Measurements from ENCODE around the gene TNK1. TPM values are rescaled to one million over a fixed set of nuclear protein-coding genes. Genes with fewer than 3 reads are reported as not detected.

Gene TNK1
- total and polyA plus RNA-seq, 2 donors from 2014 or later, result 7.6 to 9.3 TPM

- H3K4me1 ChIP-seq (ENCODE audit: control insufficient read depth in 2 of 3, insufficient read depth in 2 of 3, low read depth in 1 of 3, low read length in 3 of 3), result peaks cover 0 to 17% (median 10%) of the 10 kb centered on the region in 3 donors
- FAIRE-seq (no peak), DNase-seq (peak in 1 of 5 donors; percentile 49)
- H3K9me3 ChIP-seq (ENCODE audit: control insufficient read depth in 2 of 3, insufficient read depth in 1 of 3, low read length in 3 of 3), result no peaks in the 10 kb centered on the region
- peak overlapping the region in 2 of 3 donors; percentile 71 to 75 for H3K4me3 ChIP-seq (ENCODE audit: low read length in 3 of 3)
- peak overlapping the region in 2 of 3 donors; percentile 2 to 48 for H3K9ac ChIP-seq (ENCODE audit: low read length in 3 of 3)
- TF ChIP-seq CTCF (IDR thresholded peaks at IDR 0.05; ENCODE audit: borderline replicate concordance, extremely low read depth, insufficient read depth), result no peak
- peak overlapping the region in 1 of 2 donors; percentile 49 for H3K27ac ChIP-seq (ENCODE audit: low read depth in 2 of 2, low read length in 2 of 2)
- no peaks in the 10 kb centered on the region for H3K36me3 ChIP-seq (ENCODE audit: control insufficient read depth in 2 of 3, insufficient read depth in 3 of 3, low read length in 3 of 3)
- peaks cover 5% of the 10 kb centered on the region for H3K27me3 ChIP-seq (ENCODE audit: control insufficient read depth, insufficient read depth, low read length)
- intact Hi-C loops (cut with DNase I), result no loop called here
These were observed 568 bp upstream of the TNK1 start for GRCh38 chr17:7380321-7380720.

GRCh38 chr17:7382901-7383300 is 2.0 kb downstream of the TNK1 start:
- DNase-seq (no peak), FAIRE-seq (no peak)
- Histone ChIP-seq H3K27me3 (ENCODE audit: control insufficient read depth, insufficient read depth, low read length) (peaks cover 5% of the 10 kb centered on the region), H3K27ac (ENCODE audit: low read depth in 2 of 2, low read length in 2 of 2) (no peak overlapping the region), H3K36me3 (ENCODE audit: control insufficient read depth in 2 of 3, insufficient read depth in 3 of 3, low read length in 3 of 3) (no peaks in the 10 kb centered on the region), H3K4me3 (ENCODE audit: low read length in 3 of 3) (no peak overlapping the region), H3K4me1 (ENCODE audit: control insufficient read depth in 2 of 3, insufficient read depth in 2 of 3, low read depth in 1 of 3, low read length in 3 of 3) (peaks cover 0 to 17% (median 10%) of the 10 kb centered on the region in 3 donors), H3K9me3 (ENCODE audit: control insufficient read depth in 2 of 3, insufficient read depth in 1 of 3, low read length in 3 of 3) (no peaks in the 10 kb centered on the region), H3K9ac (ENCODE audit: low read length in 3 of 3) (no peak overlapping the region)
- TF ChIP-seq CTCF (IDR thresholded peaks at IDR 0.05; ENCODE audit: borderline replicate concordance, extremely low read depth, insufficient read depth), result no peak
- intact Hi-C loops (cut with DNase I), result no loop called here

GRCh38 chr17:7383371-7383741 is 2.5 kb downstream of the TNK1 start:
- Histone ChIP-seq H3K4me3 (ENCODE audit: low read length in 3 of 3) (peak overlapping the region in 1 of 3 donors; percentile 41), H3K36me3 (ENCODE audit: control insufficient read depth in 2 of 3, insufficient read depth in 3 of 3, low read length in 3 of 3) (no peaks in the 10 kb centered on the region), H3K27me3 (ENCODE audit: control insufficient read depth, insufficient read depth, low read length) (peaks cover 5% of the 10 kb centered on the region), H3K9me3 (ENCODE audit: control insufficient read depth in 2 of 3, insufficient read depth in 1 of 3, low read length in 3 of 3) (no peaks in the 10 kb centered on the region), H3K4me1 (ENCODE audit: control insufficient read depth in 2 of 3, insufficient read depth in 2 of 3, low read depth in 1 of 3, low read length in 3 of 3) (peaks cover 0 to 17% (median 10%) of the 10 kb centered on the region in 3 donors), H3K27ac (ENCODE audit: low read depth in 2 of 2, low read length in 2 of 2) (no peak overlapping the region), H3K9ac (ENCODE audit: low read length in 3 of 3) (no peak overlapping the region)
- DNase-seq (no peak), FAIRE-seq (no peak)
- intact Hi-C loops (cut with DNase I), result no loop called here
- no peak for TF ChIP-seq CTCF (IDR thresholded peaks at IDR 0.05; ENCODE audit: borderline replicate concordance, extremely low read depth, insufficient read depth)

Data from kidney (tissue), 14 donors.